Measurements from ENCODE around the gene PDE4D. TPM values are rescaled to one million over a fixed set of nuclear protein-coding genes. Genes with fewer than 3 reads are reported as not detected.

The PDE4D gene
- total and polyA plus RNA-seq, 10 of the 15 experiments (the other 5 are each of a cell fraction or from before 2014, with no cell fraction given) = 0.87 to 4.1 (median 2.2) TPM

- no peaks in the 10 kb centered on the region for H3K9me3 ChIP-seq (replicated peaks; ENCODE audit: control insufficient read depth, insufficient read depth, low read length)
- ChIA-PET POLR2A (no interaction called here), SMC1A (ENCODE audit: uncharacterized antibody, unreplicated experiment) (interaction anchor here (1.5 to 1.9 kb wide), 2 partner anchors 8 to 144 kb away, joined by 4 to 7 read pairs; no protein-coding TSS in a partner anchor), RAD21 (ENCODE audit: unreplicated experiment) (interaction anchor here (1.2 kb wide), 1 partner anchor 8 kb away, joined by 3 read pairs; no protein-coding TSS in a partner anchor), CTCF (interaction anchor here (0.6 to 1.7 kb wide), 6 partner anchors 9 to 158 kb away, joined by 3 to 8 read pairs (median 4); no protein-coding TSS in a partner anchor)
- H3K4me3 ChIP-seq = no peak overlapping the region
- no peak for FAIRE-seq
- no peaks in the 10 kb centered on the region for H3K79me2 ChIP-seq (ENCODE audit: control insufficient read depth, insufficient read depth, low read length)
- no peak for ATAC-seq
- TF ChIP-seq POLR2A (IDR thresholded peaks at IDR 0.05; ENCODE audit: low read depth, low read length) = no peak
- no peak for TF ChIP-seq HSF1 (IDR thresholded peaks at IDR 0.05; ENCODE audit: low read depth, low read length)
- no peak for TF ChIP-seq SMAD5 (IDR thresholded peaks at IDR 0.05; ENCODE audit: low read depth)
- TF ChIP-seq RB1 (IDR thresholded peaks at IDR 0.05; ENCODE audit: borderline replicate concordance) = no peak
- no peak for TF ChIP-seq PAX8 (IDR thresholded peaks at IDR 0.05)
- TF ChIP-seq BCLAF1 (IDR thresholded peaks at IDR 0.05) = no peak
- TF ChIP-seq MLLT1 (IDR thresholded peaks at IDR 0.05) = no peak
- TF ChIP-seq MTA2 (IDR thresholded peaks at IDR 0.05; ENCODE audit: low read depth) = no peak
- no peak for TF ChIP-seq HDAC2 (IDR thresholded peaks at IDR 0.05)
- TF ChIP-seq POLR2AphosphoS2 (IDR thresholded peaks at IDR 0.05; ENCODE audit: low read depth, low read length) = no peak
- TF ChIP-seq RUNX3 (IDR thresholded peaks at IDR 0.05; ENCODE audit: low read length) = no peak
- no peak for TF ChIP-seq ATF7 (IDR thresholded peaks at IDR 0.05; ENCODE audit: low read depth)
- TF ChIP-seq BACH1 (IDR thresholded peaks at IDR 0.05; ENCODE audit: borderline replicate concordance) = no peak
- TF ChIP-seq ZNF687 (IDR thresholded peaks at IDR 0.05) = no peak
- TF ChIP-seq ZNF24 (IDR thresholded peaks at IDR 0.05) = no peak
- DNase-seq (ENCODE audit: low read depth, low spot score) = no peak
- in situ Hi-C loops (cut with MboI) (no loop called here), intact Hi-C loops (cut with micrococcal nuclease; ENCODE audit: unreplicated experiment) (no loop called here)
- no peak overlapping the region for H2AFZ ChIP-seq (ENCODE audit: control insufficient read depth, low read depth, low read length)
- H4K20me1 ChIP-seq (ENCODE audit: control insufficient read depth, insufficient read depth) = no peaks in the 10 kb centered on the region
- no peaks in the 10 kb centered on the region for H3K4me1 ChIP-seq (ENCODE audit: control insufficient read depth, insufficient read depth, low read length)
- H3K36me3 ChIP-seq (ENCODE audit: control insufficient read depth in 2 of 2, insufficient read depth in 2 of 2, low read length in 1 of 2) = no peaks in the 10 kb centered on the region
- no peak overlapping the region for H3K27ac ChIP-seq (ENCODE audit: control insufficient read depth, insufficient read depth)
- H3K27me3 ChIP-seq (replicated peaks in 1 of 2; ENCODE audit: control insufficient read depth in 2 of 2, insufficient read depth in 2 of 2, low read length in 1 of 2) = no peaks in the 10 kb centered on the region
- H3K4me2 ChIP-seq (ENCODE audit: control insufficient read depth, insufficient read depth) = no peak overlapping the region
- BruUV-seq (replicated peaks) = no TSS peak
- H3K9ac ChIP-seq (ENCODE audit: control insufficient read depth, insufficient read depth, low read length) = no peak overlapping the region
These were observed 670.6 kb downstream of the PDE4D start for GRCh38 chr5:59222687-59223511.

All from GM12878 (cell line).